HG03159 (cell line): Measurements from ENCODE around the gene HIVEP1.
"Not testable (repeated sequence)": the region's sequence is repeated elsewhere in the genome, so short reads cannot be mapped to it uniquely, and the experiment has no call there.

Experiments used
- ATAC-seq: cut with Tn5 transposase; IDR thresholded peaks from one replicate; pipeline ENCODE4 v1.9.1; 2021; ENCODE audit warnings: mild to moderate bottlenecking, moderate library complexity; ENCODE audit not compliant: unreplicated experiment

HIVEP1 gene

GRCh38 chr6:12081771-12082170 lies 69.7 kb downstream of the HIVEP1 start:
- ATAC-seq, result no peak

GRCh38 chr6:12082368-12082767 lies 70.3 kb downstream of the HIVEP1 start:
- no peak for ATAC-seq

GRCh38 chr6:12083302-12083701 lies 71.2 kb downstream of the HIVEP1 start:
- ATAC-seq, result no peak

GRCh38 chr6:12083763-12084162 lies 71.7 kb downstream of the HIVEP1 start:
- no peak for ATAC-seq

GRCh38 chr6:12084681-12085080 lies 72.6 kb downstream of the HIVEP1 start:
- ATAC-seq, result no peak

GRCh38 chr6:12088531-12088930 lies 76.4 kb downstream of the HIVEP1 start:
- no peak for ATAC-seq

- no peak for ATAC-seq
Observed at GRCh38 chr6:12090714-12091113, 78.6 kb downstream of the HIVEP1 start.

GRCh38 chr6:12092762-12093161 lies 80.7 kb downstream of the HIVEP1 start:
- no peak for ATAC-seq

- no peak for ATAC-seq
Observed at GRCh38 chr6:12094689-12095088, 82.6 kb downstream of the HIVEP1 start.

GRCh38 chr6:12096342-12096741 lies 84.2 kb downstream of the HIVEP1 start:
- ATAC-seq, result no peak

- no peak for ATAC-seq
Observed at GRCh38 chr6:12097791-12098190, 85.7 kb downstream of the HIVEP1 start.

GRCh38 chr6:12099623-12100338 lies 87.7 kb downstream of the HIVEP1 start:
- ATAC-seq, result no peak

- no peak for ATAC-seq
Observed at GRCh38 chr6:12101048-12101447, 88.9 kb downstream of the HIVEP1 start.

- no peak for ATAC-seq
Observed at GRCh38 chr6:12101653-12102312, 89.7 kb downstream of the HIVEP1 start.

- no peak for ATAC-seq
Observed at GRCh38 chr6:12102350-12102749, 90.2 kb downstream of the HIVEP1 start.

- ATAC-seq, result no peak
Observed at GRCh38 chr6:12103158-12103557, 91.0 kb downstream of the HIVEP1 start.

- no peak for ATAC-seq
Observed at GRCh38 chr6:12105271-12105670, 93.2 kb downstream of the HIVEP1 start.

GRCh38 chr6:12108376-12108775 lies 96.3 kb downstream of the HIVEP1 start:
- not testable (repeated sequence) for ATAC-seq

GRCh38 chr6:12110523-12111362 lies 98.6 kb downstream of the HIVEP1 start:
- no peak for ATAC-seq

GRCh38 chr6:12111363-12111670 lies 99.2 kb downstream of the HIVEP1 start:
- no peak for ATAC-seq

GRCh38 chr6:12112540-12113189 lies 100.6 kb downstream of the HIVEP1 start:
- no peak for ATAC-seq
